Measurements from ENCODE around the gene MGAT4B. TPM values are rescaled to one million over a fixed set of nuclear protein-coding genes. Genes with fewer than 3 reads are reported as not detected.

Gene MGAT4B
- total RNA-seq, 1 donor from 2014 or later = 163 TPM

GRCh38 chr5:179815491-179816249 lies 9.0 kb upstream of the MGAT4B start:
- Mint-ChIP-seq H3K4me3 (ENCODE audit: unreplicated experiment) (peak overlapping the region; percentile 82), H3K27ac (ENCODE audit: unreplicated experiment) (no peak overlapping the region), H3K27me3 (ENCODE audit: unreplicated experiment) (peaks cover 3% of the 10 kb centered on the region), H3K9me3 (ENCODE audit: unreplicated experiment) (no peaks in the 10 kb centered on the region), H3K36me3 (ENCODE audit: low read depth, unreplicated experiment) (peaks cover 7% of the 10 kb centered on the region), H3K4me1 (ENCODE audit: unreplicated experiment) (peaks cover 8% of the 10 kb centered on the region)
- TF ChIP-seq CTCF (IDR thresholded peaks at IDR 0.05; ENCODE audit: unreplicated experiment) = no peak
- no peak for DNase-seq (ENCODE audit: low spot score)

GRCh38 chr5:179814090-179814489 lies 7.4 kb upstream of the MGAT4B start:
- Mint-ChIP-seq H3K27me3 (ENCODE audit: unreplicated experiment) (no peaks in the 10 kb centered on the region), H3K4me3 (ENCODE audit: unreplicated experiment) (peak overlapping the region; percentile 25), H3K36me3 (ENCODE audit: low read depth, unreplicated experiment) (peaks cover 7% of the 10 kb centered on the region), H3K9me3 (ENCODE audit: unreplicated experiment) (no peaks in the 10 kb centered on the region), H3K27ac (ENCODE audit: unreplicated experiment) (no peak overlapping the region), H3K4me1 (ENCODE audit: unreplicated experiment) (peaks cover 3% of the 10 kb centered on the region)
- no peak for DNase-seq (ENCODE audit: low spot score)
- no peak for TF ChIP-seq CTCF (IDR thresholded peaks at IDR 0.05; ENCODE audit: unreplicated experiment)

- H3K27ac Mint-ChIP-seq (ENCODE audit: unreplicated experiment) = no peak overlapping the region
- peaks cover 3% of the 10 kb centered on the region for H3K4me1 Mint-ChIP-seq (ENCODE audit: unreplicated experiment)
- no peak for TF ChIP-seq CTCF (IDR thresholded peaks at IDR 0.05; ENCODE audit: unreplicated experiment)
These were observed 6.4 kb upstream of the MGAT4B start for GRCh38 chr5:179812997-179813607.

GRCh38 chr5:179812135-179812825 lies 5.6 kb upstream of the MGAT4B start:
- DNase-seq (ENCODE audit: low spot score) = no peak
- Mint-ChIP-seq H3K4me1 (ENCODE audit: unreplicated experiment) (peaks cover 3% of the 10 kb centered on the region), H3K27me3 (ENCODE audit: unreplicated experiment) (peaks cover 2% of the 10 kb centered on the region), H3K36me3 (ENCODE audit: low read depth, unreplicated experiment) (peaks cover 7% of the 10 kb centered on the region), H3K9me3 (ENCODE audit: unreplicated experiment) (no peaks in the 10 kb centered on the region), H3K27ac (ENCODE audit: unreplicated experiment) (no peak overlapping the region), H3K4me3 (ENCODE audit: unreplicated experiment) (peak overlapping the region; percentile 25)
- no peak for TF ChIP-seq CTCF (IDR thresholded peaks at IDR 0.05; ENCODE audit: unreplicated experiment)

More at GRCh38 chr5:179812997-179813607, 6.4 kb upstream of the MGAT4B start:
- H3K36me3 Mint-ChIP-seq (ENCODE audit: low read depth, unreplicated experiment) = peaks cover 7% of the 10 kb centered on the region
- no peaks in the 10 kb centered on the region for H3K27me3 Mint-ChIP-seq (ENCODE audit: unreplicated experiment)
- no peak overlapping the region for H3K4me3 Mint-ChIP-seq (ENCODE audit: unreplicated experiment)
- no peaks in the 10 kb centered on the region for H3K9me3 Mint-ChIP-seq (ENCODE audit: unreplicated experiment)
- no peak for DNase-seq (ENCODE audit: low spot score)
